Neural cell (in vitro differentiated cells): Measurements from ENCODE around the gene PRKCE.

ENCODE experiments used
- CTCF ChIP-seq: fragments of 450-650 bp; IDR thresholded peaks from 2 replicates; pipeline ENCODE4 v1.5.1; 2014; ENCODE audit warnings: antibody characterized with exemption, mild to moderate bottlenecking, moderate library complexity; ENCODE audit not compliant: poor library complexity, severe bottlenecking
- EP300 ChIP-seq: fragments of 450-650 bp; conservative IDR thresholded peaks from 2 replicates; pipeline ENCODE4 v1.6.1; 2014; ENCODE audit warnings: antibody characterized with exemption, mild to moderate bottlenecking, moderate library complexity; ENCODE audit not compliant: poor library complexity, severe bottlenecking
- EZH2 ChIP-seq: fragments of 200-600, 300-800 bp; shearing (Covaris generic), sonication (generic); IDR thresholded peaks from 2 replicates; pipeline ENCODE4 v1.6.1; 2014; ENCODE audit warnings: antibody characterized with exemption, low read length, borderline replicate concordance, mild to moderate bottlenecking; ENCODE audit not compliant: insufficient read depth, poor library complexity, severe bottlenecking
- MXI1 ChIP-seq: fragments of 450-650 bp; conservative IDR thresholded peaks from 2 replicates; pipeline ENCODE4 v1.6.1; 2014; ENCODE audit warnings: antibody characterized with exemption, mild to moderate bottlenecking; ENCODE audit not compliant: poor library complexity, severe bottlenecking
- RAD21 ChIP-seq: fragments of 450-650 bp; conservative IDR thresholded peaks from 2 replicates; pipeline ENCODE4 v1.6.1; 2014; ENCODE audit warnings: antibody characterized with exemption, mild to moderate bottlenecking, moderate library complexity
- TAF1 ChIP-seq: IDR thresholded peaks from 2 replicates; pipeline ENCODE4 v1.6.1; 2012; ENCODE audit warnings: low read depth
- TF ChIP-seq, protein P1 (sequence below): IDR thresholded peaks from 2 replicates; pipeline ENCODE4 v1.6.1; 2012; ENCODE audit warnings: borderline replicate concordance

- TF ChIP-seq CTCF (no peak), TAF1 (no peak), RAD21 (no peak), EZH2 (no peak), MXI1 (no peak), EP300 (no peak)
- TF ChIP-seq, protein P1, sequence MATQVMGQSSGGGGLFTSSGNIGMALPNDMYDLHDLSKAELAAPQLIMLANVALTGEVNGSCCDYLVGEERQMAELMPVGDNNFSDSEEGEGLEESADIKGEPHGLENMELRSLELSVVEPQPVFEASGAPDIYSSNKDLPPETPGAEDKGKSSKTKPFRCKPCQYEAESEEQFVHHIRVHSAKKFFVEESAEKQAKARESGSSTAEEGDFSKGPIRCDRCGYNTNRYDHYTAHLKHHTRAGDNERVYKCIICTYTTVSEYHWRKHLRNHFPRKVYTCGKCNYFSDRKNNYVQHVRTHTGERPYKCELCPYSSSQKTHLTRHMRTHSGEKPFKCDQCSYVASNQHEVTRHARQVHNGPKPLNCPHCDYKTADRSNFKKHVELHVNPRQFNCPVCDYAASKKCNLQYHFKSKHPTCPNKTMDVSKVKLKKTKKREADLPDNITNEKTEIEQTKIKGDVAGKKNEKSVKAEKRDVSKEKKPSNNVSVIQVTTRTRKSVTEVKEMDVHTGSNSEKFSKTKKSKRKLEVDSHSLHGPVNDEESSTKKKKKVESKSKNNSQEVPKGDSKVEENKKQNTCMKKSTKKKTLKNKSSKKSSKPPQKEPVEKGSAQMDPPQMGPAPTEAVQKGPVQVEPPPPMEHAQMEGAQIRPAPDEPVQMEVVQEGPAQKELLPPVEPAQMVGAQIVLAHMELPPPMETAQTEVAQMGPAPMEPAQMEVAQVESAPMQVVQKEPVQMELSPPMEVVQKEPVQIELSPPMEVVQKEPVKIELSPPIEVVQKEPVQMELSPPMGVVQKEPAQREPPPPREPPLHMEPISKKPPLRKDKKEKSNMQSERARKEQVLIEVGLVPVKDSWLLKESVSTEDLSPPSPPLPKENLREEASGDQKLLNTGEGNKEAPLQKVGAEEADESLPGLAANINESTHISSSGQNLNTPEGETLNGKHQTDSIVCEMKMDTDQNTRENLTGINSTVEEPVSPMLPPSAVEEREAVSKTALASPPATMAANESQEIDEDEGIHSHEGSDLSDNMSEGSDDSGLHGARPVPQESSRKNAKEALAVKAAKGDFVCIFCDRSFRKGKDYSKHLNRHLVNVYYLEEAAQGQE = no peak
Observed at GRCh38 chr2:45768208-45768607, 116.7 kb downstream of the PRKCE start.
